ENCODE results near the gene MOB2.

MOB2 gene

GRCh38 chr11:1502168-1502953, 15.8 kb upstream of the MOB2 start:
- H3K4me3 ChIP-seq (ENCODE audit: low read length): no peak overlapping the region
- H3K4me1 ChIP-seq (ENCODE audit: low read length): peaks cover 12% of the 10 kb centered on the region
- TF ChIP-seq EZH2phosphoT487 (IDR thresholded peaks at IDR 0.05; ENCODE audit: low read depth) (no peak), CTCF (IDR thresholded peaks at IDR 0.05; ENCODE audit: low read depth, low read length) (no peak)
- no peaks in the 10 kb centered on the region for H3K9me3 ChIP-seq (ENCODE audit: insufficient read depth, low read length)
- H4K20me1 ChIP-seq (ENCODE audit: insufficient read depth, low read length): peaks cover 80% of the 10 kb centered on the region
- no peak overlapping the region for H3K27ac ChIP-seq (ENCODE audit: low read length)
- H3K36me3 ChIP-seq (replicated peaks; ENCODE audit: low read depth, low read length): peaks cover 10% of the 10 kb centered on the region
- no peak overlapping the region for H2AFZ ChIP-seq (ENCODE audit: low read depth, low read length)
- no peak overlapping the region for H3K4me2 ChIP-seq (ENCODE audit: low read length)
- H3K9ac ChIP-seq (ENCODE audit: low read length): no peak overlapping the region
- peaks cover 34% of the 10 kb centered on the region for H3K79me2 ChIP-seq (ENCODE audit: low read length)
- no peaks in the 10 kb centered on the region for H3K27me3 ChIP-seq (ENCODE audit: low read depth, low read length)

- H3K36me3 ChIP-seq (replicated peaks; ENCODE audit: low read depth, low read length): peaks cover 10% of the 10 kb centered on the region
- peaks cover 79% of the 10 kb centered on the region for H4K20me1 ChIP-seq (ENCODE audit: insufficient read depth, low read length)
- H3K4me1 ChIP-seq (ENCODE audit: low read length): peaks cover 20% of the 10 kb centered on the region
- H3K4me3 ChIP-seq (ENCODE audit: low read length): no peak overlapping the region
- H3K27me3 ChIP-seq (ENCODE audit: low read depth, low read length): no peaks in the 10 kb centered on the region
- no peak overlapping the region for H3K4me2 ChIP-seq (ENCODE audit: low read length)
- TF ChIP-seq CTCF (IDR thresholded peaks at IDR 0.05; ENCODE audit: low read depth, low read length) (no peak), EZH2phosphoT487 (IDR thresholded peaks at IDR 0.05; ENCODE audit: low read depth) (no peak)
- H2AFZ ChIP-seq (ENCODE audit: low read depth, low read length): no peak overlapping the region
- no peak overlapping the region for H3K9ac ChIP-seq (ENCODE audit: low read length)
- no peak overlapping the region for H3K27ac ChIP-seq (ENCODE audit: low read length)
- peaks cover 36% of the 10 kb centered on the region for H3K79me2 ChIP-seq (ENCODE audit: low read length)
- H3K9me3 ChIP-seq (ENCODE audit: insufficient read depth, low read length): no peaks in the 10 kb centered on the region
Measured at GRCh38 chr11:1501421-1502167, 15.0 kb upstream of the MOB2 start.

- Histone ChIP-seq H3K27me3 (ENCODE audit: low read depth, low read length) (no peaks in the 10 kb centered on the region), H3K9me3 (ENCODE audit: insufficient read depth, low read length) (no peaks in the 10 kb centered on the region), H3K79me2 (ENCODE audit: low read length) (peaks cover 42% of the 10 kb centered on the region), H3K4me1 (ENCODE audit: low read length) (peaks cover 25% of the 10 kb centered on the region), H3K36me3 (replicated peaks; ENCODE audit: low read depth, low read length) (peaks cover 10% of the 10 kb centered on the region), H4K20me1 (ENCODE audit: insufficient read depth, low read length) (peaks cover 80% of the 10 kb centered on the region), H3K4me3 (ENCODE audit: low read length) (no peak overlapping the region), H3K27ac (ENCODE audit: low read length) (no peak overlapping the region), H3K9ac (ENCODE audit: low read length) (no peak overlapping the region), H2AFZ (ENCODE audit: low read depth, low read length) (no peak overlapping the region), H3K4me2 (ENCODE audit: low read length) (no peak overlapping the region)
- no peak for TF ChIP-seq CTCF (IDR thresholded peaks at IDR 0.05; ENCODE audit: low read depth, low read length)
- no peak for TF ChIP-seq EZH2phosphoT487 (IDR thresholded peaks at IDR 0.05; ENCODE audit: low read depth)
Measured at GRCh38 chr11:1500466-1501420, 14.2 kb upstream of the MOB2 start.

All from OCI-LY3 (cell line).